Neural cell (in vitro differentiated cells): ENCODE results near the gene ZNF747. TPM values are rescaled to one million over a fixed set of nuclear protein-coding genes. Genes with fewer than 3 reads are reported as not detected.

Source experiments
- H2AFZ ChIP-seq: fragments of 200-600, 300-800 bp; sonication (generic), shearing (Covaris generic); 2 replicates; pipeline ENCODE4 v1.6.0; 2014; ENCODE audit warnings: low read depth, mild to moderate bottlenecking, antibody characterized with exemption, low read length, moderate library complexity
- H3F3A ChIP-seq: fragments of 200-600 bp; shearing (Covaris generic); 2 replicates; pipeline ENCODE4 v1.6.1; 2016; ENCODE audit warnings: mild to moderate bottlenecking, moderate library complexity, mixed read lengths, antibody characterized with exemption, low read length; ENCODE audit not compliant: insufficient read depth, poor library complexity, severe bottlenecking
- H3K27ac ChIP-seq: fragments of 200-600, 300-800 bp; sonication (generic), shearing (Covaris generic); 2 replicates; pipeline ENCODE4 v1.5.1; 2014; ENCODE audit warnings: mild to moderate bottlenecking, low read length, moderate library complexity
- H3K27me3 ChIP-seq: fragments of 300-800, 200-600 bp; sonication (generic), shearing (Covaris generic); 2 replicates; pipeline ENCODE4 v1.6.0; 2014; ENCODE audit warnings: mild to moderate bottlenecking, low read depth, low read length, moderate library complexity; ENCODE audit not compliant: insufficient read depth
- H3K36me3 ChIP-seq: fragments of 300-800, 200-600 bp; sonication (generic), shearing (Covaris generic); 2 replicates; pipeline ENCODE4 v1.5.1; 2014; ENCODE audit warnings: mild to moderate bottlenecking, antibody characterized with exemption, low read length, moderate library complexity; ENCODE audit not compliant: insufficient read depth
- H3K4me2 ChIP-seq: fragments of 300-800, 200-600 bp; sonication (generic), shearing (Covaris generic); 2 replicates; pipeline ENCODE4 v1.6.0; 2014; ENCODE audit warnings: mild to moderate bottlenecking, low read length
- H3K4me3 ChIP-seq: fragments of 300-800, 200-600 bp; sonication (generic), shearing (Covaris generic); 2 replicates; pipeline ENCODE4 v1.5.1; 2014; ENCODE audit warnings: mild to moderate bottlenecking, low read length, moderate library complexity
- H3K79me2 ChIP-seq: fragments of 200-600 bp; shearing (Covaris generic); replicated peaks from 2 replicates; pipeline ENCODE4 v1.6.0; 2014; ENCODE audit warnings: mild to moderate bottlenecking, low read length, moderate library complexity; ENCODE audit not compliant: insufficient read depth
- H3K9ac ChIP-seq: fragments of 300-800, 200-600 bp; sonication (generic), shearing (Covaris generic); 2 replicates; pipeline ENCODE4 v1.6.1; 2016; ENCODE audit warnings: mild to moderate bottlenecking, low read length, mixed read lengths
- H3K9me2 ChIP-seq: fragments of 200-600 bp; shearing (Covaris generic); 2 replicates; pipeline ENCODE4 v1.6.1; 2016; ENCODE audit warnings: mild to moderate bottlenecking, low read length, mixed read lengths; ENCODE audit not compliant: insufficient read depth
- H3K9me3 ChIP-seq: fragments of 200-600, 300-800 bp; sonication (generic), shearing (Covaris generic); 2 replicates; pipeline ENCODE4 v1.6.1; 2016; ENCODE audit warnings: mild to moderate bottlenecking, mixed run types, low read length, moderate library complexity, mixed read lengths
- H4K20me1 ChIP-seq: fragments of 200-600 bp; shearing (Covaris generic); 2 replicates; pipeline ENCODE4 v1.6.1; 2016; ENCODE audit warnings: mild to moderate bottlenecking, mixed run types; ENCODE audit not compliant: insufficient read depth
- EP300 ChIP-seq: fragments of 450-650 bp; conservative IDR thresholded peaks from 2 replicates; pipeline ENCODE4 v1.6.1; 2014; ENCODE audit warnings: antibody characterized with exemption, mild to moderate bottlenecking, moderate library complexity; ENCODE audit not compliant: poor library complexity, severe bottlenecking
- EZH2 ChIP-seq: fragments of 200-600, 300-800 bp; shearing (Covaris generic), sonication (generic); IDR thresholded peaks from 2 replicates; pipeline ENCODE4 v1.6.1; 2014; ENCODE audit warnings: antibody characterized with exemption, low read length, borderline replicate concordance, mild to moderate bottlenecking; ENCODE audit not compliant: insufficient read depth, poor library complexity, severe bottlenecking
- MXI1 ChIP-seq: fragments of 450-650 bp; conservative IDR thresholded peaks from 2 replicates; pipeline ENCODE4 v1.6.1; 2014; ENCODE audit warnings: antibody characterized with exemption, mild to moderate bottlenecking; ENCODE audit not compliant: poor library complexity, severe bottlenecking
- POLR2AphosphoS5 ChIP-seq: IDR thresholded peaks from 2 replicates; pipeline ENCODE4 v1.6.1; 2012
- RAD21 ChIP-seq: fragments of 450-650 bp; conservative IDR thresholded peaks from 2 replicates; pipeline ENCODE4 v1.6.1; 2014; ENCODE audit warnings: antibody characterized with exemption, mild to moderate bottlenecking, moderate library complexity
- SMC3 ChIP-seq: fragments of 450-650 bp; conservative IDR thresholded peaks from 2 replicates; pipeline ENCODE4 v1.6.1; 2014; ENCODE audit warnings: antibody characterized with exemption, mild to moderate bottlenecking, moderate library complexity; ENCODE audit not compliant: poor library complexity
- TAF1 ChIP-seq: IDR thresholded peaks from 2 replicates; pipeline ENCODE4 v1.6.1; 2012; ENCODE audit warnings: low read depth
- polyA plus RNA-seq: library from polyadenylated mRNA; depleted of rRNA; stranded (reverse); fragments of >200 nt; gene quantifications from 2 replicates; pipeline ENCODE4 v1.2.3, GENCODE V29; 2014
- TF ChIP-seq, protein P1 (sequence below): fragments of 450-650 bp; IDR thresholded peaks from 2 replicates; pipeline ENCODE4 v1.5.1; 2014; ENCODE audit warnings: antibody characterized with exemption, mild to moderate bottlenecking, moderate library complexity; ENCODE audit not compliant: poor library complexity, severe bottlenecking
- TF ChIP-seq, protein P2 (sequence below): IDR thresholded peaks from 2 replicates; pipeline ENCODE4 v1.6.1; 2012; ENCODE audit warnings: borderline replicate concordance

ZNF747 gene
- polyA plus RNA-seq, 1 donor from 2014 or later: 5.7 TPM

DNA sequence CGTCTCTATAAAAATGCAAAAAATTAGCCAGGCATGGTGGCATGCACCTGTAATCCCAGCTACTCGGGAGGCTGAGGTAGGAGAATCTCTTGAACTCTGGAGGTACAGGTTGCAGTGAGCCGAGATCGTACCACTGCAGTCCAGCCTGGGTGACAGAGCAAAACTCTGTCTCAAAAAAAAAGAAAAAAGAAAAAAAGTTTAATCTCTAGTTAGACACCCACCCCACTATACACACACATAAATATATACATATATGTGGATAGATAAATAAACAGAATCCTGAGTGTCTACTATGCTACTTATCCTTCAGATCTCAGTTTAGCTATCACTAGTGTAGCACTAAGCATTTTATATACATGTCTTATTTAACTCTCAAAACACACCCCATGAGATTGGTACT, 43.4 kb downstream of the ZNF747 start:
- Histone ChIP-seq H3K27ac (no peak overlapping the region), H3K27me3 (no peaks in the 10 kb centered on the region), H3K36me3 (no peaks in the 10 kb centered on the region), H2AFZ (no peak overlapping the region), H3K4me3 (no peak overlapping the region), H3K9ac (no peak overlapping the region), H3K4me2 (no peak overlapping the region), H3F3A (no peaks in the 10 kb centered on the region), H3K79me2 (no peaks in the 10 kb centered on the region), H3K9me2 (no peaks in the 10 kb centered on the region), H3K9me3 (no peaks in the 10 kb centered on the region), H4K20me1 (no peaks in the 10 kb centered on the region)
- TF ChIP-seq EP300: no peak

DNA sequence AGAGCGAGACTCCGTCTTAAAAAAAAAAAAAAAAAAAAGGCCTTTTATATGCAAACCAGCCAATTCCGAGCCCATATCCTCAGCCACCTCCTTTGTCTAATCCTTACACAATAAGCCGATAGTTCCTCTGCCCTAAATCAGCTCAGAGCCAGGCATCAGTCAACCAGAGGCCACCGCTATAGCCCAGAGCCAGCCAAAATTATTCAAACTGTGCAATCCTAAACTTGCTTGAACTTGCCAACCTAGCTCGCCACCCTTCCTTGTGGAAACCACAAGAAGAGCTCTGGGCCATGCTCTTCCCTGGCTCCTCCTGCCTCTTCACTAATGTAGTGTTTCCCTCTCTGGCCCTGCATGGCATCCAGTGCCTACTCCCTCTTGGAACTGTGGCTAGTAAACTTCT, 44.4 kb downstream of the ZNF747 start:
- Histone ChIP-seq H3K9me2 (no peaks in the 10 kb centered on the region), H4K20me1 (no peaks in the 10 kb centered on the region), H3K9ac (no peak overlapping the region), H3K27me3 (no peaks in the 10 kb centered on the region), H2AFZ (no peak overlapping the region), H3K79me2 (no peaks in the 10 kb centered on the region), H3K36me3 (no peaks in the 10 kb centered on the region), H3K4me3 (no peak overlapping the region), H3K4me2 (no peak overlapping the region), H3K9me3 (no peaks in the 10 kb centered on the region), H3F3A (no peaks in the 10 kb centered on the region), H3K27ac (no peak overlapping the region)
- no peak for TF ChIP-seq EZH2
- TF ChIP-seq RAD21: no peak
- TF ChIP-seq TAF1: no peak
- TF ChIP-seq MXI1: no peak
- TF ChIP-seq, protein P1, sequence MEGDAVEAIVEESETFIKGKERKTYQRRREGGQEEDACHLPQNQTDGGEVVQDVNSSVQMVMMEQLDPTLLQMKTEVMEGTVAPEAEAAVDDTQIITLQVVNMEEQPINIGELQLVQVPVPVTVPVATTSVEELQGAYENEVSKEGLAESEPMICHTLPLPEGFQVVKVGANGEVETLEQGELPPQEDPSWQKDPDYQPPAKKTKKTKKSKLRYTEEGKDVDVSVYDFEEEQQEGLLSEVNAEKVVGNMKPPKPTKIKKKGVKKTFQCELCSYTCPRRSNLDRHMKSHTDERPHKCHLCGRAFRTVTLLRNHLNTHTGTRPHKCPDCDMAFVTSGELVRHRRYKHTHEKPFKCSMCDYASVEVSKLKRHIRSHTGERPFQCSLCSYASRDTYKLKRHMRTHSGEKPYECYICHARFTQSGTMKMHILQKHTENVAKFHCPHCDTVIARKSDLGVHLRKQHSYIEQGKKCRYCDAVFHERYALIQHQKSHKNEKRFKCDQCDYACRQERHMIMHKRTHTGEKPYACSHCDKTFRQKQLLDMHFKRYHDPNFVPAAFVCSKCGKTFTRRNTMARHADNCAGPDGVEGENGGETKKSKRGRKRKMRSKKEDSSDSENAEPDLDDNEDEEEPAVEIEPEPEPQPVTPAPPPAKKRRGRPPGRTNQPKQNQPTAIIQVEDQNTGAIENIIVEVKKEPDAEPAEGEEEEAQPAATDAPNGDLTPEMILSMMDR: no peak
- TF ChIP-seq POLR2AphosphoS5: no peak
- TF ChIP-seq, protein P2, sequence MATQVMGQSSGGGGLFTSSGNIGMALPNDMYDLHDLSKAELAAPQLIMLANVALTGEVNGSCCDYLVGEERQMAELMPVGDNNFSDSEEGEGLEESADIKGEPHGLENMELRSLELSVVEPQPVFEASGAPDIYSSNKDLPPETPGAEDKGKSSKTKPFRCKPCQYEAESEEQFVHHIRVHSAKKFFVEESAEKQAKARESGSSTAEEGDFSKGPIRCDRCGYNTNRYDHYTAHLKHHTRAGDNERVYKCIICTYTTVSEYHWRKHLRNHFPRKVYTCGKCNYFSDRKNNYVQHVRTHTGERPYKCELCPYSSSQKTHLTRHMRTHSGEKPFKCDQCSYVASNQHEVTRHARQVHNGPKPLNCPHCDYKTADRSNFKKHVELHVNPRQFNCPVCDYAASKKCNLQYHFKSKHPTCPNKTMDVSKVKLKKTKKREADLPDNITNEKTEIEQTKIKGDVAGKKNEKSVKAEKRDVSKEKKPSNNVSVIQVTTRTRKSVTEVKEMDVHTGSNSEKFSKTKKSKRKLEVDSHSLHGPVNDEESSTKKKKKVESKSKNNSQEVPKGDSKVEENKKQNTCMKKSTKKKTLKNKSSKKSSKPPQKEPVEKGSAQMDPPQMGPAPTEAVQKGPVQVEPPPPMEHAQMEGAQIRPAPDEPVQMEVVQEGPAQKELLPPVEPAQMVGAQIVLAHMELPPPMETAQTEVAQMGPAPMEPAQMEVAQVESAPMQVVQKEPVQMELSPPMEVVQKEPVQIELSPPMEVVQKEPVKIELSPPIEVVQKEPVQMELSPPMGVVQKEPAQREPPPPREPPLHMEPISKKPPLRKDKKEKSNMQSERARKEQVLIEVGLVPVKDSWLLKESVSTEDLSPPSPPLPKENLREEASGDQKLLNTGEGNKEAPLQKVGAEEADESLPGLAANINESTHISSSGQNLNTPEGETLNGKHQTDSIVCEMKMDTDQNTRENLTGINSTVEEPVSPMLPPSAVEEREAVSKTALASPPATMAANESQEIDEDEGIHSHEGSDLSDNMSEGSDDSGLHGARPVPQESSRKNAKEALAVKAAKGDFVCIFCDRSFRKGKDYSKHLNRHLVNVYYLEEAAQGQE: no peak
- no peak for TF ChIP-seq SMC3
- TF ChIP-seq EP300: no peak
